Transverse colon (tissue), 4 donors: ENCODE measurements around the gene B4GALT5.

ENCODE experiments used
- EP300 ChIP-seq: sonication (generic); formaldehyde crosslinking; IDR thresholded peaks from one replicate; pipeline ENCODE4 v1.6.1; 2017; ENCODE audit warnings: antibody characterized with exemption, low read depth
- POLR2A ChIP-seq: fragments of 450-650 bp; IDR thresholded peaks from one replicate; pipeline ENCODE4 v1.6.1; 2016; ENCODE audit warnings: antibody characterized with exemption, mild to moderate bottlenecking, moderate library complexity
- POLR2AphosphoS5 ChIP-seq, 3 donors: sonication (generic); formaldehyde crosslinking; IDR thresholded peaks; one replicate each; pipeline ENCODE4 v1.6.1; 2016; ENCODE audit warnings: antibody characterized with exemption in 3 of 3
- TF ChIP-seq, protein P1 (sequence below), 5 experiments: fragments of 200-600 bp in 3 of 5; fragments of 450-650 bp in 2 of 5; sonication (generic) in 3 of 5; IDR thresholded peaks; 1 replicate in 2 of 5; 2 replicates in 3 of 5; pipeline ENCODE4 v1.5.1; 2016 to 2017; ENCODE audit warnings: antibody characterized with exemption in 5 of 5, inconsistent platforms in 3 of 5, mild to moderate bottlenecking in 2 of 5, moderate library complexity in 1 of 5

DNA sequence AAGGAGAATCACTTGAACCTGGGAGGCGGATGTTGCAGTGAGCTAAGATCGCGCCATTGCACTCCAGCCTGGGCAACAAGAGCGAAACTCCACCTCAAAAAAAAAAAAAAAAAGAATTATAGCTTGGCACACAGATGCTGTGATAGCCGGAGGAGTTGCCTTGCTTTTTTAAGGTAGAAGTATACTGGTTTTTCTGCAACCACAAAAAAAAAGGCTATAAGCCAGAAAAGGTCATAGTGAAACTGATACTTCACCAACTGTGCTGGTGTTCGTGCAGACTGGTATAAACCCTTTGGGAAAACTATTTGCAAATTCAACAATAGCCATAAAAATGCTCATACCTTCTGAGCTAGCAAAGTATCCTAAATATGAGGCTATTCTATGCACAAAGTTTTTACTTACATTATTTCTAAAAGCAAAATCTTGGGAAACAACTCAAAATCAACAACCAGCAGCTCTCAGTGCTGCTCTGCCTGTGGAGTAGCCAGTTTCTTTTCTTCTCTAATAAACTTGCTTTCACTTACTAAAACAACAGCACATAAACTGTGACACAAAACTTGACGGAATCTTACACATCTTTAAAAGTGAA is 44.0 kb downstream of the B4GALT5 start:
- TF ChIP-seq, protein P1, sequence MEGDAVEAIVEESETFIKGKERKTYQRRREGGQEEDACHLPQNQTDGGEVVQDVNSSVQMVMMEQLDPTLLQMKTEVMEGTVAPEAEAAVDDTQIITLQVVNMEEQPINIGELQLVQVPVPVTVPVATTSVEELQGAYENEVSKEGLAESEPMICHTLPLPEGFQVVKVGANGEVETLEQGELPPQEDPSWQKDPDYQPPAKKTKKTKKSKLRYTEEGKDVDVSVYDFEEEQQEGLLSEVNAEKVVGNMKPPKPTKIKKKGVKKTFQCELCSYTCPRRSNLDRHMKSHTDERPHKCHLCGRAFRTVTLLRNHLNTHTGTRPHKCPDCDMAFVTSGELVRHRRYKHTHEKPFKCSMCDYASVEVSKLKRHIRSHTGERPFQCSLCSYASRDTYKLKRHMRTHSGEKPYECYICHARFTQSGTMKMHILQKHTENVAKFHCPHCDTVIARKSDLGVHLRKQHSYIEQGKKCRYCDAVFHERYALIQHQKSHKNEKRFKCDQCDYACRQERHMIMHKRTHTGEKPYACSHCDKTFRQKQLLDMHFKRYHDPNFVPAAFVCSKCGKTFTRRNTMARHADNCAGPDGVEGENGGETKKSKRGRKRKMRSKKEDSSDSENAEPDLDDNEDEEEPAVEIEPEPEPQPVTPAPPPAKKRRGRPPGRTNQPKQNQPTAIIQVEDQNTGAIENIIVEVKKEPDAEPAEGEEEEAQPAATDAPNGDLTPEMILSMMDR (IDR thresholded peaks at IDR 0.05) = no peak
- no peak for TF ChIP-seq POLR2A
- no peak for TF ChIP-seq POLR2AphosphoS5 (IDR thresholded peaks at IDR 0.05)
- no peak for TF ChIP-seq EP300
